GM23248 (cell line): ENCODE measurements around the gene DGKB. TPM values are rescaled to one million over a fixed set of nuclear protein-coding genes. Genes with fewer than 3 reads are reported as not detected.

ENCODE experiments used
- DNase-seq: peaks from one replicate; pipeline ENCODE4 v3.0.0-alpha.2; 2015
- H2AFZ ChIP-seq: fragments of 200-600 bp; sonication (generic); 2 replicates; pipeline ENCODE4 v1.6.1; 2016; ENCODE audit warnings: antibody characterized with exemption
- H3F3A ChIP-seq: fragments of 200-600 bp; sonication (generic); 2 replicates; pipeline ENCODE4 v1.6.1; 2016; ENCODE audit warnings: mild to moderate bottlenecking, antibody characterized with exemption, mixed run types; ENCODE audit not compliant: insufficient read depth
- H3K27ac ChIP-seq: fragments of 200-600 bp; sonication (generic); 2 replicates; pipeline ENCODE4 v1.5.1; 2016; ENCODE audit warnings: mild to moderate bottlenecking
- H3K27me3 ChIP-seq: fragments of 200-600 bp; sonication (generic); replicated peaks from 2 replicates; pipeline ENCODE4 v1.6.1; 2016; ENCODE audit warnings: mild to moderate bottlenecking; ENCODE audit not compliant: insufficient read depth
- H3K36me3 ChIP-seq: fragments of 200-600 bp; sonication (generic); 2 replicates; pipeline ENCODE4 v1.6.1; 2016; ENCODE audit warnings: low read depth, mild to moderate bottlenecking
- H3K4me1 ChIP-seq: fragments of 200-600 bp; sonication (generic); 2 replicates; pipeline ENCODE4 v1.6.1; 2016; ENCODE audit warnings: mild to moderate bottlenecking; ENCODE audit not compliant: insufficient read depth
- H3K4me2 ChIP-seq: fragments of 200-600 bp; sonication (generic); one replicate; pipeline ENCODE4 v1.6.1; 2016; ENCODE audit warnings: mild to moderate bottlenecking; ENCODE audit not compliant: unreplicated experiment
- H3K4me3 ChIP-seq: fragments of 200-600 bp; sonication (generic); 2 replicates; pipeline ENCODE4 v1.5.1; 2016; ENCODE audit warnings: mild to moderate bottlenecking
- H3K79me2 ChIP-seq: fragments of 200-600 bp; sonication (generic); 2 replicates; pipeline ENCODE4 v1.6.1; 2016; ENCODE audit warnings: mild to moderate bottlenecking; ENCODE audit not compliant: insufficient read depth
- H3K9ac ChIP-seq: fragments of 200-600 bp; sonication (generic); 2 replicates; pipeline ENCODE4 v1.6.1; 2016; ENCODE audit warnings: mild to moderate bottlenecking
- H3K9me2 ChIP-seq: fragments of 200-600 bp; sonication (generic); 2 replicates; pipeline ENCODE4 v1.6.1; 2016; ENCODE audit warnings: mixed run types, mild to moderate bottlenecking, moderate library complexity; ENCODE audit not compliant: insufficient read depth
- H3K9me3 ChIP-seq: fragments of 200-600 bp; sonication (generic); one replicate; pipeline ENCODE4 v1.6.1; 2017; ENCODE audit warnings: low read depth
- H4K20me1 ChIP-seq: fragments of 200-600 bp; sonication (generic); 2 replicates; pipeline ENCODE4 v1.6.0; 2016; ENCODE audit not compliant: insufficient read depth
- EZH2 ChIP-seq: fragments of 200-600 bp; sonication (generic); IDR thresholded peaks from 2 replicates; pipeline ENCODE4 v1.6.1; 2018; ENCODE audit warnings: antibody characterized with exemption, mild to moderate bottlenecking; ENCODE audit not compliant: insufficient read depth, poor library complexity, severe bottlenecking
- EZH2phosphoT487 ChIP-seq: fragments of 200-600 bp; sonication (generic); IDR thresholded peaks from 2 replicates; pipeline ENCODE4 v1.6.1; 2018; ENCODE audit warnings: antibody characterized with exemption, moderate library complexity, mild to moderate bottlenecking, low read depth; ENCODE audit not compliant: insufficient read depth
- WGBS, 2 experiments: methylation state at CpG; one replicate each; pipeline ENCODE4 v1.1.6; 2015 to 2017; ENCODE audit warnings: low lambda C conversion rate in 2 of 2, low coverage in 1 of 2; ENCODE audit errors: missing lambda C conversion rate in 2 of 2; 5-methylcytosine and 5-hydroxymethylcytosine counted together
- in situ Hi-C: fragments of 300-500 bp; cut with MboI; formaldehyde crosslinking; loops from 2 replicates; pipeline ENCODE4 v1.15.0; 2020
- polyA plus RNA-seq: library from polyadenylated mRNA; unstranded; fragments of >200 nt; fragmentation: Nextera tagmentation; extraction: Ambion mirVana; gene quantifications from 2 replicates; pipeline ENCODE4 v1.2.1, GENCODE V29; 2016
- total RNA-seq: library from RNA; depleted of rRNA; stranded (reverse); fragments of >200 nt; shearing (Covaris generic); gene quantifications from 2 replicates; pipeline ENCODE4 v1.2.3, GENCODE V29; 2014

Gene DGKB
- total and polyA plus RNA-seq, 2 experiments from 2014 or later, result 0.65 to 1.7 TPM

GRCh38 chr7:14886533-14886932 lies 16.0 kb downstream of the DGKB start:
- Histone ChIP-seq H3K9me3 (no peaks in the 10 kb centered on the region), H3F3A (no peaks in the 10 kb centered on the region), H3K4me2 (no peak overlapping the region), H4K20me1 (no peaks in the 10 kb centered on the region), H2AFZ (no peak overlapping the region), H3K4me1 (no peaks in the 10 kb centered on the region; the same call in 1 of the 2 replicates), H3K4me3 (no peak overlapping the region), H3K9ac (no peak overlapping the region), H3K9me2 (no peaks in the 10 kb centered on the region), H3K36me3 (no peaks in the 10 kb centered on the region), H3K27me3 (no peaks in the 10 kb centered on the region), H3K79me2 (no peaks in the 10 kb centered on the region), H3K27ac (no peak overlapping the region)
- no peak for DNase-seq
- TF ChIP-seq EZH2phosphoT487, result no peak
- no peak for TF ChIP-seq EZH2
- 69 to 70% methylated on average over 3 of the region's 3 CpGs for WGBS, 2 experiments
- in situ Hi-C loops, result no loop called here

- in situ Hi-C loops, result no loop called here
- DNase-seq, result no peak
Observed at GRCh38 chr7:14875941-14876587, 26.5 kb downstream of the DGKB start.

GRCh38 chr7:14871880-14872279 lies 30.7 kb downstream of the DGKB start:
- H3K36me3 ChIP-seq, result no peaks in the 10 kb centered on the region
- no peaks in the 10 kb centered on the region for H3K9me3 ChIP-seq
- no peak overlapping the region for H3K4me3 ChIP-seq
- H3K27ac ChIP-seq, result no peak overlapping the region
- no peak for TF ChIP-seq EZH2
- no peak for TF ChIP-seq EZH2phosphoT487
- H3K4me1 ChIP-seq, result no peaks in the 10 kb centered on the region
- H4K20me1 ChIP-seq, result no peaks in the 10 kb centered on the region
- 85 to 88% methylated on average over 6 of the region's 6 CpGs for WGBS, 2 experiments
- in situ Hi-C loops, result no loop called here
- no peaks in the 10 kb centered on the region for H3F3A ChIP-seq
- no peaks in the 10 kb centered on the region for H3K27me3 ChIP-seq
- no peaks in the 10 kb centered on the region for H3K9me2 ChIP-seq
- H3K79me2 ChIP-seq, result no peaks in the 10 kb centered on the region
- no peak for DNase-seq
- H3K4me2 ChIP-seq, result no peak overlapping the region
- H3K9ac ChIP-seq, result no peak overlapping the region
- no peak overlapping the region for H2AFZ ChIP-seq

More at GRCh38 chr7:14875941-14876587, 26.5 kb downstream of the DGKB start:
- Histone ChIP-seq H3K4me1 (no peaks in the 10 kb centered on the region), H3K9me3 (no peaks in the 10 kb centered on the region), H4K20me1 (no peaks in the 10 kb centered on the region), H3F3A (no peaks in the 10 kb centered on the region), H3K4me2 (no peak overlapping the region), H3K4me3 (no peak overlapping the region), H3K27me3 (no peaks in the 10 kb centered on the region), H3K79me2 (no peaks in the 10 kb centered on the region), H3K9me2 (no peaks in the 10 kb centered on the region), H2AFZ (no peak overlapping the region), H3K9ac (no peak overlapping the region), H3K36me3 (no peaks in the 10 kb centered on the region), H3K27ac (no peak overlapping the region)
- 49 to 54% methylated on average over 8 of the region's 8 CpGs for WGBS, 2 experiments
- TF ChIP-seq EZH2phosphoT487 (no peak), EZH2 (no peak)

GRCh38 chr7:14870394-14870793 lies 32.2 kb downstream of the DGKB start:
- H3K79me2 ChIP-seq, result no peaks in the 10 kb centered on the region

GRCh38 chr7:14868937-14869336 lies 33.6 kb downstream of the DGKB start:
- H4K20me1 ChIP-seq, result no peaks in the 10 kb centered on the region
- H3K9ac ChIP-seq, result no peak overlapping the region
- no peak for TF ChIP-seq EZH2phosphoT487
- no peak for TF ChIP-seq EZH2
- no peaks in the 10 kb centered on the region for H3K9me2 ChIP-seq
- no peak overlapping the region for H2AFZ ChIP-seq
- H3K27ac ChIP-seq, result no peak overlapping the region
- H3K4me1 ChIP-seq, result no peaks in the 10 kb centered on the region
- H3K79me2 ChIP-seq, result no peaks in the 10 kb centered on the region
- no peaks in the 10 kb centered on the region for H3F3A ChIP-seq
- H3K36me3 ChIP-seq, result no peaks in the 10 kb centered on the region
- H3K9me3 ChIP-seq, result no peaks in the 10 kb centered on the region
- no peak for DNase-seq
- H3K27me3 ChIP-seq, result no peaks in the 10 kb centered on the region
- in situ Hi-C loops, result no loop called here
- H3K4me2 ChIP-seq, result no peak overlapping the region
- H3K4me3 ChIP-seq, result no peak overlapping the region

More at GRCh38 chr7:14870394-14870793, 32.2 kb downstream of the DGKB start:
- Histone ChIP-seq H3K27ac (no peak overlapping the region), H3F3A (no peaks in the 10 kb centered on the region), H4K20me1 (no peaks in the 10 kb centered on the region), H3K9ac (no peak overlapping the region), H3K4me3 (no peak overlapping the region), H2AFZ (no peak overlapping the region), H3K9me2 (no peaks in the 10 kb centered on the region), H3K27me3 (no peaks in the 10 kb centered on the region), H3K9me3 (no peaks in the 10 kb centered on the region), H3K4me2 (no peak overlapping the region), H3K36me3 (no peaks in the 10 kb centered on the region), H3K4me1 (no peaks in the 10 kb centered on the region)
- no peak for TF ChIP-seq EZH2
- TF ChIP-seq EZH2phosphoT487, result no peak
- no peak for DNase-seq
- WGBS, 2 experiments, result 77 to 79% methylated on average over 10 to 11 of the region's 11 CpGs
- in situ Hi-C loops, result no loop called here
